PFSK-1 (cell line): ENCODE measurements around the gene ADAMTS17.

Experiments
- FOXP2 ChIP-seq: optimal IDR thresholded peaks from 2 replicates; pipeline ENCODE3; 2011; ENCODE audit warnings: borderline replicate concordance, control low read depth, inconsistent platforms; ENCODE audit not compliant: insufficient read depth; ENCODE audit errors: extremely low read length, extremely low read depth
- POLR2AphosphoS5 ChIP-seq: IDR thresholded peaks from 2 replicates; pipeline ENCODE4 v1.6.1; 2012; ENCODE audit warnings: low read depth, mild to moderate bottlenecking, control low read depth, low read length, moderate library complexity
- REST ChIP-seq, 2 experiments: IDR thresholded peaks; 2 replicates each; pipeline versions ENCODE4 v1.6.1 to v1.8.0; 2011 to 2012; ENCODE audit warnings: low read depth in 2 of 2, low read length in 2 of 2, control low read depth in 1 of 2, inconsistent platforms in 1 of 2, mild to moderate bottlenecking in 1 of 2, moderate library complexity in 1 of 2; ENCODE audit not compliant: insufficient read depth in 1 of 2
- SIN3A ChIP-seq: IDR thresholded peaks from 2 replicates; pipeline ENCODE4 v1.6.1; 2012; ENCODE audit warnings: mild to moderate bottlenecking, low read length, moderate library complexity, borderline replicate concordance; ENCODE audit not compliant: insufficient read depth
- TAF1 ChIP-seq: IDR thresholded peaks from 2 replicates; pipeline ENCODE4 v1.6.1; 2012; ENCODE audit warnings: low read length, control low read depth, borderline replicate concordance; ENCODE audit not compliant: insufficient read depth

ADAMTS17 gene

GRCh38 chr15:100310513-100311153, 31.1 kb downstream of the ADAMTS17 start:
- TF ChIP-seq SIN3A (no peak), REST (IDR thresholded peaks at IDR 0.05; ENCODE audit: insufficient read depth in 1 of 2, low read depth in 2 of 2, low read length in 2 of 2) (no peak), TAF1 (no peak), FOXP2 (no peak), POLR2AphosphoS5 (no peak)

- no peak for TF ChIP-seq SIN3A
These were observed 31.8 kb downstream of the ADAMTS17 start for GRCh38 chr15:100310041-100310405.

GRCh38 chr15:100309109-100310040, 32.4 kb downstream of the ADAMTS17 start:
- TF ChIP-seq TAF1 (no peak), POLR2AphosphoS5 (no peak), SIN3A (no peak), FOXP2 (no peak), REST (IDR thresholded peaks at IDR 0.05; ENCODE audit: insufficient read depth in 1 of 2, low read depth in 2 of 2, low read length in 2 of 2) (no peak)

GRCh38 chr15:100308608-100309007, 33.2 kb downstream of the ADAMTS17 start:
- no peak for TF ChIP-seq TAF1
- TF ChIP-seq REST (IDR thresholded peaks at IDR 0.05; ENCODE audit: insufficient read depth in 1 of 2, low read depth in 2 of 2, low read length in 2 of 2) = no peak
- TF ChIP-seq POLR2AphosphoS5 = no peak
- no peak for TF ChIP-seq FOXP2
- no peak for TF ChIP-seq SIN3A

GRCh38 chr15:100308213-100308600, 33.6 kb downstream of the ADAMTS17 start:
- no peak for TF ChIP-seq TAF1
- TF ChIP-seq POLR2AphosphoS5 = no peak
- no peak for TF ChIP-seq SIN3A
- no peak for TF ChIP-seq REST (IDR thresholded peaks at IDR 0.05; ENCODE audit: insufficient read depth in 1 of 2, low read depth in 2 of 2, low read length in 2 of 2)
